ENCODE results near the gene DPH2. TPM values are rescaled to one million over a fixed set of nuclear protein-coding genes. Genes with fewer than 3 reads are reported as not detected.

Gene DPH2
- total and polyA plus RNA-seq, 2 of the 8 experiments (the other 6 are each of a cell fraction or from before 2014, with no cell fraction given): 64.9 to 92.1 TPM

- no peak for TF ChIP-seq CTCF (IDR thresholded peaks at IDR 0.05; ENCODE audit: control extremely low read depth in 1 of 3, insufficient read depth in 1 of 3, low read depth in 1 of 3, low read length in 3 of 3)
- TF ChIP-seq MAFK (IDR thresholded peaks at IDR 0.05; ENCODE audit: low read depth, low read length): no peak
- no peak for TF ChIP-seq SP1 (IDR thresholded peaks at IDR 0.05; ENCODE audit: low read depth, low read length)
- no peak for TF ChIP-seq PHF8 (conservative IDR thresholded peaks at IDR 0.05; ENCODE audit: low read depth, low read length)
- TF ChIP-seq CBX8 (IDR thresholded peaks at IDR 0.05; ENCODE audit: borderline replicate concordance, low read depth, low read length): no peak
- TF ChIP-seq EP300 (IDR thresholded peaks at IDR 0.05; ENCODE audit: borderline replicate concordance in 1 of 2, low read depth in 2 of 2, low read length in 2 of 2): no peak
Measured at GRCh38 chr1:43960798-43961197, 9.0 kb upstream of the DPH2 start (continued).

Measured in H1 (cell line).